ENCODE measurements around the gene ASB10.

- TF ChIP-seq CTCF (IDR thresholded peaks at IDR 0.05), result no peak
- TF ChIP-seq POLR2A (IDR thresholded peaks at IDR 0.05), result no peak
Measured at GRCh38 chr7:151139071-151139790, 47.8 kb downstream of the ASB10 start.
